Measurements from ENCODE around the gene PCDHGA7.

PCDHGA7 gene

GRCh38 chr5:141356950-141357349, 25.6 kb upstream of the PCDHGA7 start:
- DNase-seq (ENCODE audit: low read depth), result no peak
- TF ChIP-seq CTCF (conservative IDR thresholded peaks at IDR 0.05; ENCODE audit: low read depth, low read length), result no peak
- H3K4me3 ChIP-seq (ENCODE audit: low read depth, low read length), result no peak overlapping the region

- peak; percentile 34 for TF ChIP-seq CTCF (conservative IDR thresholded peaks at IDR 0.05; ENCODE audit: low read depth, low read length)
- H3K4me3 ChIP-seq (ENCODE audit: low read depth, low read length), result peak within 1 kb of the TSS; percentile 32
- DNase-seq (ENCODE audit: low read depth), result peak; percentile 40
These were observed 22.6 kb upstream of the PCDHGA7 start, which contains the start of gene PCDHGB2 for GRCh38 chr5:141359790-141360426. TSS of gene PCDHGB2 (plus strand) at chr5:141359994. CDS start at chr5:141360136, 142 bp downstream.

- no peak overlapping the region for H3K4me3 ChIP-seq (ENCODE audit: low read depth, low read length)
- DNase-seq (ENCODE audit: low read depth), result no peak
These were observed 21.9 kb upstream of the PCDHGA7 start for GRCh38 chr5:141360685-141361084.

GRCh38 chr5:141362719-141363118, 19.8 kb upstream of the PCDHGA7 start:
- DNase-seq (ENCODE audit: low read depth), result no peak
- no peak for TF ChIP-seq CTCF (conservative IDR thresholded peaks at IDR 0.05; ENCODE audit: low read depth, low read length)
- no peak overlapping the region for H3K4me3 ChIP-seq (ENCODE audit: low read depth, low read length)

More at GRCh38 chr5:141360685-141361084, 21.9 kb upstream of the PCDHGA7 start:
- TF ChIP-seq CTCF (conservative IDR thresholded peaks at IDR 0.05; ENCODE audit: low read depth, low read length), result no peak

- no peak for DNase-seq (ENCODE audit: low read depth)
- no peak within 1 kb of the TSS for H3K4me3 ChIP-seq (ENCODE audit: low read depth, low read length)
- peak; percentile 4 for TF ChIP-seq CTCF (conservative IDR thresholded peaks at IDR 0.05; ENCODE audit: low read depth, low read length)
These were observed 18.4 kb upstream of the PCDHGA7 start, which contains the start of gene PCDHGA5 for GRCh38 chr5:141363952-141364660. TSS of gene PCDHGA5 (plus strand) at chr5:141364162. CDS start at chr5:141364331, 169 bp downstream.

- DNase-seq (ENCODE audit: low read depth), result no peak
- no peak overlapping the region for H3K4me3 ChIP-seq (ENCODE audit: low read depth, low read length)
- TF ChIP-seq CTCF (conservative IDR thresholded peaks at IDR 0.05; ENCODE audit: low read depth, low read length), result no peak
These were observed 16.3 kb upstream of the PCDHGA7 start for GRCh38 chr5:141366016-141366896.
